K562 (cell line): ENCODE results near the gene ANO10. TPM values are rescaled to one million over a fixed set of nuclear protein-coding genes. Genes with fewer than 3 reads are reported as not detected.

Experiments
- BDP1 ChIP-seq: IDR thresholded peaks from 3 replicates; pipeline ENCODE4 v1.6.1; 2011; ENCODE audit not compliant: insufficient read length, insufficient read depth
- BRD9 ChIP-seq: fragments of 450-650 bp; IDR thresholded peaks from 2 replicates; pipeline ENCODE4 v1.6.1; 2018; ENCODE audit warnings: low read depth; ENCODE audit not compliant: partially characterized antibody
- CEBPB ChIP-seq: fragments of 450-650 bp; IDR thresholded peaks from 2 replicates; pipeline ENCODE4 v1.6.1; 2016; ENCODE audit warnings: missing genetic modification characterization, missing compliant biosample characterization
- CREM ChIP-seq: IDR thresholded peaks from 2 replicates; pipeline ENCODE4 v1.6.1; 2014; ENCODE audit warnings: antibody characterized with exemption, low read depth
- ELK3 ChIP-seq: fragments of 450-650 bp; formaldehyde crosslinking; IDR thresholded peaks from 2 replicates; pipeline ENCODE4 v1.4.0; 2020; ENCODE audit warnings: mild to moderate bottlenecking
- GABPB2 ChIP-seq: fragments of 250-450 bp; sonication (Bioruptor Pico); conservative IDR thresholded peaks from 2 replicates; pipeline ENCODE4 v1.5.1; 2021; ENCODE audit warnings: mild to moderate bottlenecking
- HMG20A ChIP-seq: fragments of 450-650 bp; formaldehyde crosslinking; conservative IDR thresholded peaks from 2 replicates; pipeline ENCODE4 v1.4.0; 2020; ENCODE audit warnings: mild to moderate bottlenecking, mixed read lengths
- HMG20B ChIP-seq: fragments of 250-450 bp; sonication (Bioruptor Pico); IDR thresholded peaks from 2 replicates; pipeline ENCODE4 v1.5.0; 2021; ENCODE audit warnings: mild to moderate bottlenecking
- MAFF ChIP-seq: IDR thresholded peaks from 2 replicates; pipeline ENCODE4 v1.6.1; 2012; ENCODE audit warnings: low read length, improper control_type of control experiment
- MIER1 ChIP-seq: fragments of 450-650 bp; IDR thresholded peaks from 2 replicates; pipeline ENCODE4 v1.6.1; 2016; ENCODE audit warnings: antibody characterized with exemption, mild to moderate bottlenecking, low read depth
- MXI1 ChIP-seq: IDR thresholded peaks from 2 replicates; pipeline ENCODE4 v1.6.1; 2011; ENCODE audit warnings: low read depth, mild to moderate bottlenecking, improper control_type of control experiment, low read length
- MYNN ChIP-seq, 2 experiments: sonication (generic); formaldehyde crosslinking in 1 of 2; IDR thresholded peaks; 2 replicates each; pipeline versions ENCODE4 v1.5.0 to v1.6.1; 2016 to 2020; ENCODE audit warnings: antibody characterized with exemption in 1 of 2, missing genetic modification reagents in 1 of 2
- RUNX1 ChIP-seq: sonication (generic); IDR thresholded peaks from 2 replicates; pipeline ENCODE4 v1.6.1; 2016; ENCODE audit warnings: antibody characterized with exemption, low read depth
- SETDB1 ChIP-seq: IDR thresholded peaks from one replicate; pipeline ENCODE4 v1.6.1; 2012; ENCODE audit warnings: low read length, control low read depth, inconsistent platforms
- SMARCA4 ChIP-seq: fragments of 450-650 bp; IDR thresholded peaks from 2 replicates; pipeline ENCODE4 v1.6.1; 2016
- XRCC3 ChIP-seq: fragments of 450-650 bp; IDR thresholded peaks from 2 replicates; pipeline ENCODE4 v1.6.1; 2017; ENCODE audit warnings: mild to moderate bottlenecking, moderate library complexity
- ZC3H8 ChIP-seq: fragments of 450-650 bp; IDR thresholded peaks from 2 replicates; pipeline ENCODE4 v1.6.1; 2017
- ZNF174 ChIP-seq: fragments of 250-450 bp; sonication (Bioruptor Pico); IDR thresholded peaks from 2 replicates; pipeline ENCODE4 v1.4.0; 2020; ENCODE audit warnings: mild to moderate bottlenecking
- ZNF318 ChIP-seq, 2 experiments: fragments of 450-650 bp; IDR thresholded peaks; 2 replicates each; pipeline ENCODE4 v1.6.1; 2016; ENCODE audit warnings: mild to moderate bottlenecking in 2 of 2, borderline replicate concordance in 1 of 2, low read depth in 1 of 2, moderate library complexity in 1 of 2
- ZNF408 ChIP-seq: fragments of 250-450 bp; sonication (Bioruptor Pico); IDR thresholded peaks from 2 replicates; pipeline ENCODE4 v1.4.0; 2020; ENCODE audit warnings: low read depth, mild to moderate bottlenecking, moderate library complexity
- ZNF511 ChIP-seq: sonication (generic); formaldehyde crosslinking; IDR thresholded peaks from 2 replicates; pipeline ENCODE4 v1.8.0; 2022; ENCODE audit warnings: mild to moderate bottlenecking, missing genetic modification reagents
- polyA plus RNA-seq, 8 experiments: library from polyadenylated mRNA; depleted of rRNA in 4 of 8; stranded (reverse) in 5 of 8; unstranded in 3 of 8; fragments of >200 nt; fragmentation: Nextera tagmentation in 2 of 8; fragmentation: Illumina TruSeq in 1 of 8; extraction: Ambion mirVana in 2 of 8; extraction: Trizol in 1 of 8; gene quantifications; 2 replicates each; pipeline versions ENCODE4 v1.2.1 to v1.2.3, GENCODE V29; 2011 to 2014; ENCODE audit warnings: inconsistent platforms in 1 of 8, missing spikeins in 1 of 8
- total RNA-seq, 7 experiments: library from RNA; depleted of rRNA in 6 of 7; stranded (reverse); fragments of >200 nt in 6 of 7; fragmentation: Illumina TruSeq in 2 of 7; extraction: Trizol in 2 of 7; gene quantifications; 2 replicates each; pipeline versions ENCODE4 v1.2.1 to v1.2.3, GENCODE V29; 2011 to 2021; ENCODE audit warnings: low replicate concordance in 1 of 7
- TF ChIP-seq, protein P1 (sequence below): fragments of 250-450 bp; sonication (Bioruptor Pico); IDR thresholded peaks from 2 replicates; pipeline ENCODE4 v1.8.0; 2021; ENCODE audit warnings: borderline replicate concordance, mild to moderate bottlenecking, moderate library complexity; ENCODE audit not compliant: poor library complexity, severe bottlenecking

ANO10 gene
- total and polyA plus RNA-seq, 9 of the 15 experiments (the other 6 are each of a cell fraction or from before 2014, with no cell fraction given), result 6.4 to 46.0 (median 32.3) TPM

- TF ChIP-seq ZNF318 (IDR thresholded peaks at IDR 0.05; ENCODE audit: borderline replicate concordance in 1 of 2, low read depth in 1 of 2) (no peak), GABPB2 (CRISPR knock-in tag) (no peak), ZNF174 (CRISPR knock-in tag) (no peak), MYNN (IDR thresholded peaks at IDR 0.05) (no peak), MYNN (CRISPR knock-in tag; IDR thresholded peaks at IDR 0.05) (no peak), MAFF (peak; percentile 88), ELK3 (CRISPR knock-in tag) (no peak), HMG20A (CRISPR knock-in tag) (no peak), MXI1 (no peak), MIER1 (no peak), XRCC3 (no peak), ZNF408 (no peak), CEBPB (no peak), BRD9 (no peak), ZC3H8 (no peak), CREM (no peak), SETDB1 (no peak), ZNF511 (CRISPR knock-in tag) (no peak), RUNX1 (no peak), BDP1 (no peak), SMARCA4 (peak; percentile 59; the same call in 1 of the 2 replicates), HMG20B (no peak)
- TF ChIP-seq, protein P1, sequence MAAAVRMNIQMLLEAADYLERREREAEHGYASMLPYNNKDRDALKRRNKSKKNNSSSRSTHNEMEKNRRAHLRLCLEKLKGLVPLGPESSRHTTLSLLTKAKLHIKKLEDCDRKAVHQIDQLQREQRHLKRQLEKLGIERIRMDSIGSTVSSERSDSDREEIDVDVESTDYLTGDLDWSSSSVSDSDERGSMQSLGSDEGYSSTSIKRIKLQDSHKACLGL (CRISPR knock-in tag), result no peak
Measured at GRCh38 chr3:43632269-43632733, 10.5 kb upstream of the ANO10 start (continued).
